Effector memory CD8-positive, alpha-beta T cell (primary cell): Measurements from ENCODE around the gene ENTPD6.
"Not testable (repeated sequence)": the region's sequence is repeated elsewhere in the genome, so short reads cannot be mapped to it uniquely, and the experiment has no call there.

ENCODE experiments used
- ATAC-seq: fragments of 150-1000 bp; cut with Tn5 transposase; replicated peaks from 2 replicates; pipeline ENCODE4 v1.10.0; 2021; ENCODE audit warnings: mild to moderate bottlenecking, moderate library complexity
- DNase-seq, 3 experiments: peaks; one replicate each; pipeline ENCODE4 v3.0.0; 2021
- H3K27ac Mint-ChIP-seq, 2 donors: one replicate each; pipeline ENCODE4 v1.8.0; 2022; ENCODE audit warnings: mild to moderate bottlenecking in 2 of 2, mixed read lengths in 2 of 2, moderate library complexity in 2 of 2
- H3K27me3 Mint-ChIP-seq, 2 donors: one replicate each; pipeline ENCODE4 v1.8.0; 2022; ENCODE audit warnings: mixed read lengths in 2 of 2
- H3K36me3 Mint-ChIP-seq: one replicate; pipeline ENCODE4 v1.8.0; 2022; ENCODE audit warnings: mild to moderate bottlenecking, moderate library complexity, mixed read lengths; ENCODE audit not compliant: insufficient read depth
- H3K4me1 Mint-ChIP-seq, 2 donors: one replicate each; pipeline ENCODE4 v1.8.0; 2022; ENCODE audit warnings: low read depth in 2 of 2, mixed read lengths in 2 of 2
- H3K4me3 Mint-ChIP-seq, 2 donors: one replicate each; pipeline ENCODE4 v1.8.0; 2022; ENCODE audit warnings: mild to moderate bottlenecking in 2 of 2, mixed read lengths in 2 of 2, moderate library complexity in 2 of 2
- H3K9me3 Mint-ChIP-seq, 2 donors: one replicate each; pipeline ENCODE4 v1.8.0; 2022; ENCODE audit warnings: mixed read lengths in 2 of 2

The ENTPD6 gene

GRCh38 chr20:25173886-25174308 is 21.6 kb upstream of the ENTPD6 start:
- no peak overlapping the region for H3K4me3 Mint-ChIP-seq
- H3K9me3 Mint-ChIP-seq: no peaks in the 10 kb centered on the region
- DNase-seq (no peak), ATAC-seq (no peak)
- H3K27me3 Mint-ChIP-seq: peaks cover 8 to 12% of the 10 kb centered on the region in 2 donors
- H3K4me1 Mint-ChIP-seq: no peaks in the 10 kb centered on the region
- no peak overlapping the region for H3K27ac Mint-ChIP-seq
- peaks cover 3% of the 10 kb centered on the region for H3K36me3 Mint-ChIP-seq

- no peaks in the 10 kb centered on the region for H3K9me3 Mint-ChIP-seq
Measured at GRCh38 chr20:25176184-25176583, 19.3 kb upstream of the ENTPD6 start.

GRCh38 chr20:25177890-25178321 is 17.6 kb upstream of the ENTPD6 start:
- ATAC-seq: no peak
- DNase-seq: no peak
- Mint-ChIP-seq H3K9me3 (no peaks in the 10 kb centered on the region), H3K4me1 (no peaks in the 10 kb centered on the region), H3K27ac (no peak overlapping the region), H3K27me3 (peaks cover 7 to 12% of the 10 kb centered on the region in 2 donors), H3K4me3 (no peak overlapping the region), H3K36me3 (peaks cover 2% of the 10 kb centered on the region)

More at GRCh38 chr20:25176184-25176583, 19.3 kb upstream of the ENTPD6 start:
- no peak overlapping the region for H3K4me3 Mint-ChIP-seq
- DNase-seq: no peak
- no peak for ATAC-seq
- H3K4me1 Mint-ChIP-seq: no peaks in the 10 kb centered on the region
- H3K27ac Mint-ChIP-seq: no peak overlapping the region
- peaks cover 3% of the 10 kb centered on the region for H3K36me3 Mint-ChIP-seq
- peaks cover 7 to 12% of the 10 kb centered on the region in 2 donors for H3K27me3 Mint-ChIP-seq

GRCh38 chr20:25178563-25179438 is 16.7 kb upstream of the ENTPD6 start:
- ATAC-seq: peak; percentile 76
- DNase-seq: peak; percentile 26 to 34 (median 34)

GRCh38 chr20:25179439-25180089 is 15.9 kb upstream of the ENTPD6 start:
- H3K27me3 Mint-ChIP-seq: peaks cover 21 to 26% of the 10 kb centered on the region in 2 donors
- H3K9me3 Mint-ChIP-seq: peaks cover 6 to 7% of the 10 kb centered on the region in 2 donors
- no peaks in the 10 kb centered on the region for H3K36me3 Mint-ChIP-seq
- no peak for DNase-seq
- H3K27ac Mint-ChIP-seq: no peak overlapping the region
- no peak for ATAC-seq
- no peak overlapping the region for H3K4me3 Mint-ChIP-seq
- no peaks in the 10 kb centered on the region for H3K4me1 Mint-ChIP-seq

More at GRCh38 chr20:25178563-25179438, 16.7 kb upstream of the ENTPD6 start:
- no peak overlapping the region for H3K27ac Mint-ChIP-seq
- no peaks in the 10 kb centered on the region for H3K4me1 Mint-ChIP-seq
- H3K36me3 Mint-ChIP-seq: no peaks in the 10 kb centered on the region
- peaks cover 3 to 5% of the 10 kb centered on the region in 2 donors for H3K9me3 Mint-ChIP-seq
- H3K27me3 Mint-ChIP-seq: peaks cover 14 to 19% of the 10 kb centered on the region in 2 donors
- no peak overlapping the region for H3K4me3 Mint-ChIP-seq

GRCh38 chr20:25184391-25184790 is 11.1 kb upstream of the ENTPD6 start:
- H3K9me3 Mint-ChIP-seq, ATAC-seq, H3K36me3 Mint-ChIP-seq, DNase-seq, H3K4me1 Mint-ChIP-seq, H3K4me3 Mint-ChIP-seq, H3K27ac Mint-ChIP-seq: not testable (repeated sequence)
- peaks cover 51 to 56% of the 10 kb centered on the region in 2 donors for H3K27me3 Mint-ChIP-seq

GRCh38 chr20:25187220-25187619 is 8.3 kb upstream of the ENTPD6 start:
- Mint-ChIP-seq H3K4me3 (no peak overlapping the region), H3K27me3 (peaks cover 51 to 66% of the 10 kb centered on the region in 2 donors), H3K36me3 (no peaks in the 10 kb centered on the region), H3K4me1 (no peaks in the 10 kb centered on the region), H3K27ac (no peak overlapping the region), H3K9me3 (peaks cover 6 to 7% of the 10 kb centered on the region in 2 donors)
- ATAC-seq (no peak), DNase-seq (no peak)

- Mint-ChIP-seq H3K27me3 (peaks cover 51 to 66% of the 10 kb centered on the region in 2 donors), H3K36me3 (no peaks in the 10 kb centered on the region), H3K9me3 (peaks cover 6 to 7% of the 10 kb centered on the region in 2 donors), H3K27ac (no peak overlapping the region), H3K4me1 (no peaks in the 10 kb centered on the region), H3K4me3 (no peak overlapping the region)
- no peak for ATAC-seq
- DNase-seq: no peak
Measured at GRCh38 chr20:25187635-25188034, 7.9 kb upstream of the ENTPD6 start.

GRCh38 chr20:25188218-25188617 is 7.3 kb upstream of the ENTPD6 start:
- H3K4me1 Mint-ChIP-seq: no peaks in the 10 kb centered on the region
- peaks cover 50 to 65% of the 10 kb centered on the region in 2 donors for H3K27me3 Mint-ChIP-seq
- H3K27ac Mint-ChIP-seq: no peak overlapping the region
- no peaks in the 10 kb centered on the region for H3K36me3 Mint-ChIP-seq
- H3K4me3 Mint-ChIP-seq: no peak overlapping the region
- ATAC-seq (no peak), DNase-seq (no peak)
- H3K9me3 Mint-ChIP-seq: peaks cover 6 to 7% of the 10 kb centered on the region in 2 donors

GRCh38 chr20:25191051-25191450 is 4.5 kb upstream of the ENTPD6 start:
- Mint-ChIP-seq H3K4me1 (peaks cover 8 to 9% of the 10 kb centered on the region in 2 donors), H3K36me3 (no peaks in the 10 kb centered on the region), H3K27ac (no peak overlapping the region), H3K4me3 (no peak overlapping the region), H3K27me3 (peaks cover 22 to 36% of the 10 kb centered on the region in 2 donors), H3K9me3 (no peaks in the 10 kb centered on the region)
- DNase-seq (no peak), ATAC-seq (no peak)

GRCh38 chr20:25191689-25192088 is 3.8 kb upstream of the ENTPD6 start:
- DNase-seq: no peak
- no peak overlapping the region for H3K4me3 Mint-ChIP-seq
- H3K9me3 Mint-ChIP-seq: no peaks in the 10 kb centered on the region
- no peak overlapping the region for H3K27ac Mint-ChIP-seq
- no peak for ATAC-seq
- H3K36me3 Mint-ChIP-seq: no peaks in the 10 kb centered on the region
- peaks cover 15% of the 10 kb centered on the region in 2 donors for H3K4me1 Mint-ChIP-seq
- peaks cover 18 to 30% of the 10 kb centered on the region in 2 donors for H3K27me3 Mint-ChIP-seq

- Mint-ChIP-seq H3K36me3 (no peaks in the 10 kb centered on the region), H3K27ac (no peak overlapping the region)
- ATAC-seq: no peak
Measured at GRCh38 chr20:25193843-25194242, 1.7 kb upstream of the ENTPD6 start.

GRCh38 chr20:25194333-25194972 is 1.1 kb upstream of the ENTPD6 start:
- peaks cover 34% of the 10 kb centered on the region in 2 donors for H3K4me1 Mint-ChIP-seq
- peak in 1 of 3 experiments; percentile 3 for DNase-seq
- ATAC-seq: no peak
- peak overlapping the region; percentile 95 to 96 for H3K27ac Mint-ChIP-seq
- H3K9me3 Mint-ChIP-seq: no peaks in the 10 kb centered on the region
- H3K36me3 Mint-ChIP-seq: no peaks in the 10 kb centered on the region
- H3K27me3 Mint-ChIP-seq: peaks cover 0 to 10% of the 10 kb centered on the region in 2 donors
- peak overlapping the region; percentile 78 to 87 for H3K4me3 Mint-ChIP-seq

More at GRCh38 chr20:25193843-25194242, 1.7 kb upstream of the ENTPD6 start:
- H3K27me3 Mint-ChIP-seq: peaks cover 0 to 10% of the 10 kb centered on the region in 2 donors
- DNase-seq: no peak
- no peaks in the 10 kb centered on the region for H3K9me3 Mint-ChIP-seq
- peaks cover 28 to 32% of the 10 kb centered on the region in 2 donors for H3K4me1 Mint-ChIP-seq
- H3K4me3 Mint-ChIP-seq: peak overlapping the region in 1 of 2 donors; percentile 87
